ENCODE data around the gene PAK5. TPM values are rescaled to one million over a fixed set of nuclear protein-coding genes. Genes with fewer than 3 reads are reported as not detected.

Gene PAK5
- under 1 TPM; 0.27 to 0.60 (median 0.52) TPM for polyA plus RNA-seq (ENCODE audit: insufficient read length in 4 of 4)

- DNase-seq (ENCODE audit: low read depth in 4 of 4, low spot score in 3 of 4) = peak; percentile 55 to 78 (median 68)
Measured at GRCh38 chr20:9838378-9839295, at the start of gene PAK5. PAK5 (minus strand) TSS chr20:9839076; CDS start chr20:9644328, 194,748 bp downstream.

GRCh38 chr20:9887706-9888105 lies 48.8 kb upstream of the PAK5 start:
- DNase-seq (ENCODE audit: low read depth in 4 of 4, low spot score in 3 of 4) = no peak

GRCh38 chr20:9886227-9886626 lies 47.4 kb upstream of the PAK5 start:
- no peak for DNase-seq (ENCODE audit: low read depth in 4 of 4, low spot score in 3 of 4)

- no peak for DNase-seq (ENCODE audit: low read depth in 4 of 4, low spot score in 3 of 4)
Measured at GRCh38 chr20:9884666-9885065, 45.8 kb upstream of the PAK5 start.

GRCh38 chr20:9884061-9884460 lies 45.2 kb upstream of the PAK5 start:
- no peak for DNase-seq (ENCODE audit: low read depth in 4 of 4, low spot score in 3 of 4)

- no peak for DNase-seq (ENCODE audit: low read depth in 4 of 4, low spot score in 3 of 4)
Measured at GRCh38 chr20:9877932-9878495, 39.1 kb upstream of the PAK5 start.

GRCh38 chr20:9867196-9867980 lies 28.5 kb upstream of the PAK5 start:
- DNase-seq (ENCODE audit: low read depth in 4 of 4, low spot score in 3 of 4) = no peak

- DNase-seq (ENCODE audit: low read depth in 4 of 4, low spot score in 3 of 4) = no peak
Measured at GRCh38 chr20:9852566-9852965, 13.7 kb upstream of the PAK5 start.

- DNase-seq (ENCODE audit: low read depth in 4 of 4, low spot score in 3 of 4) = no peak
Measured at GRCh38 chr20:9839626-9840025, 750 bp upstream of the PAK5 start.

GRCh38 chr20:9838035-9838377 lies 870 bp downstream of the PAK5 start:
- DNase-seq (ENCODE audit: low read depth in 4 of 4, low spot score in 3 of 4) = peak in 1 of 4 donors; percentile 1

- DNase-seq (ENCODE audit: low read depth in 4 of 4, low spot score in 3 of 4) = no peak
Measured at GRCh38 chr20:9837634-9838033, 1.2 kb downstream of the PAK5 start.

GRCh38 chr20:9835302-9835701 lies 3.6 kb downstream of the PAK5 start:
- DNase-seq (ENCODE audit: low read depth in 4 of 4, low spot score in 3 of 4) = no peak

GRCh38 chr20:9831032-9831431 lies 7.8 kb downstream of the PAK5 start:
- DNase-seq (ENCODE audit: low read depth in 4 of 4, low spot score in 3 of 4) = no peak

- no peak for DNase-seq (ENCODE audit: low read depth in 4 of 4, low spot score in 3 of 4)
Measured at GRCh38 chr20:9829835-9830234, 9.0 kb downstream of the PAK5 start.

- DNase-seq (ENCODE audit: low read depth in 4 of 4, low spot score in 3 of 4) = no peak
Measured at GRCh38 chr20:9817654-9818053, 21.2 kb downstream of the PAK5 start.

- no peak for DNase-seq (ENCODE audit: low read depth in 4 of 4, low spot score in 3 of 4)
Measured at GRCh38 chr20:9815632-9816031, 23.2 kb downstream of the PAK5 start.

GRCh38 chr20:9810738-9811137 lies 28.1 kb downstream of the PAK5 start:
- DNase-seq (ENCODE audit: low read depth in 4 of 4, low spot score in 3 of 4) = no peak

GRCh38 chr20:9809271-9809670 lies 29.6 kb downstream of the PAK5 start:
- no peak for DNase-seq (ENCODE audit: low read depth in 4 of 4, low spot score in 3 of 4)

- DNase-seq (ENCODE audit: low read depth in 4 of 4, low spot score in 3 of 4) = no peak
Measured at GRCh38 chr20:9808166-9808565, 30.7 kb downstream of the PAK5 start.

- DNase-seq (ENCODE audit: low read depth in 4 of 4, low spot score in 3 of 4) = no peak
Measured at GRCh38 chr20:9807136-9807535, 31.7 kb downstream of the PAK5 start.

GRCh38 chr20:9800421-9800820 lies 38.5 kb downstream of the PAK5 start:
- no peak for DNase-seq (ENCODE audit: low read depth in 4 of 4, low spot score in 3 of 4)

Measured in left renal pelvis (tissue), 4 donors.